Natural killer cell (primary cell): ENCODE measurements around the gene SPAG17. TPM values are rescaled to one million over a fixed set of nuclear protein-coding genes. Genes with fewer than 3 reads are reported as not detected.

Experiments
- ATAC-seq, 3 donors: fragments of 150-1000 bp in 2 of 3; fragments of 200-7000 bp in 1 of 3; cut with Tn5 transposase; 1 replicate in 1 of 3; 2 replicates in 2 of 3; pipeline ENCODE4 v1.10.0; 2021; ENCODE audit warnings: mild to moderate bottlenecking in 2 of 3, moderate library complexity in 2 of 3
- DNase-seq, 2 donors: peaks; one replicate each; pipeline versions ENCODE4 v3.0.0 to v3.0.0-alpha.2; 2013 to 2021; ENCODE audit warnings: mixed read lengths in 1 of 2
- H3K27ac ChIP-seq: one replicate; pipeline ENCODE4 v1.5.1; 2013; ENCODE audit warnings: mild to moderate bottlenecking, low read length
- H3K27me3 ChIP-seq: one replicate; pipeline ENCODE4 v1.6.1; 2013; ENCODE audit warnings: low read length; ENCODE audit not compliant: control insufficient read depth, insufficient read depth
- H3K36me3 ChIP-seq: one replicate; pipeline ENCODE4 v1.6.1; 2013; ENCODE audit warnings: low read length; ENCODE audit not compliant: control insufficient read depth, insufficient read depth
- H3K4me1 ChIP-seq: one replicate; pipeline ENCODE4 v1.6.1; 2013; ENCODE audit warnings: low read length; ENCODE audit not compliant: control insufficient read depth, insufficient read depth
- H3K4me3 ChIP-seq: one replicate; pipeline ENCODE4 v1.5.1; 2013; ENCODE audit warnings: low read length
- H3K9me3 ChIP-seq: one replicate; pipeline ENCODE4 v1.6.1; 2013; ENCODE audit warnings: low read length; ENCODE audit not compliant: control insufficient read depth, insufficient read depth
- H3K27ac Mint-ChIP-seq, 2 donors: one replicate each; pipeline ENCODE4 v1.8.0; 2022; ENCODE audit warnings: mild to moderate bottlenecking in 2 of 2, mixed read lengths in 2 of 2, moderate library complexity in 1 of 2
- H3K27me3 Mint-ChIP-seq, 2 donors: one replicate each; pipeline ENCODE4 v1.8.0; 2022; ENCODE audit warnings: low read depth in 2 of 2, mixed read lengths in 2 of 2
- H3K36me3 Mint-ChIP-seq: one replicate; pipeline ENCODE4 v1.8.0; 2022; ENCODE audit warnings: mixed read lengths
- H3K4me1 Mint-ChIP-seq, 2 donors: one replicate each; pipeline ENCODE4 v1.8.0; 2022; ENCODE audit warnings: mixed read lengths in 2 of 2
- H3K4me3 Mint-ChIP-seq: one replicate; pipeline ENCODE4 v1.8.0; 2022; ENCODE audit warnings: mild to moderate bottlenecking, moderate library complexity, mixed read lengths
- H3K9me3 Mint-ChIP-seq, 2 donors: one replicate each; pipeline ENCODE4 v1.8.0; 2022; ENCODE audit warnings: mixed read lengths in 2 of 2
- CTCF ChIP-seq: fragments of 200-600 bp; IDR thresholded peaks from one replicate; pipeline ENCODE4 v1.8.0; 2022; ENCODE audit warnings: antibody characterized with exemption
- WGBS: methylation state at CpG from one replicate; pipeline ENCODE4 v1.1.7; 2013; ENCODE audit warnings: missing lambda C conversion rate; ENCODE audit not compliant: insufficient coverage; 5-methylcytosine and 5-hydroxymethylcytosine counted together
- intact Hi-C: fragments of 100-400 bp; cut with micrococcal nuclease; formaldehyde crosslinking; loops from one replicate; pipeline ENCODE4 v1.14.2; 2022
- total RNA-seq, 4 donors: library from RNA; stranded (reverse); fragments of 120-200 nt in 1 of 4; gene quantifications; one replicate each; pipeline versions ENCODE4 v1.2.3 to v1.2.4, GENCODE V29; 2013 to 2022

The SPAG17 gene
- total RNA-seq, 3 donors from 2014 or later (not counting 1 experiment from before 2014, with no cell fraction given) = not detected

GRCh38 chr1:118077331-118078045, 107.5 kb downstream of the SPAG17 start:
- Histone ChIP-seq H3K4me1 (no peaks in the 10 kb centered on the region), H3K27ac (no peak overlapping the region), H3K36me3 (no peaks in the 10 kb centered on the region), H3K27me3 (no peaks in the 10 kb centered on the region), H3K9me3 (no peaks in the 10 kb centered on the region), H3K4me3 (no peak overlapping the region)
- no peaks in the 10 kb centered on the region for H3K27me3 Mint-ChIP-seq
- 83% methylated on average over 1 of the region's 2 CpGs for WGBS
- H3K36me3 Mint-ChIP-seq = no peaks in the 10 kb centered on the region
- peaks cover 0 to 5% of the 10 kb centered on the region in 2 donors for H3K9me3 Mint-ChIP-seq
- intact Hi-C loops = no loop called here
- TF ChIP-seq CTCF = no peak
- DNase-seq (no peak), ATAC-seq (no peak)
- no peak overlapping the region for H3K4me3 Mint-ChIP-seq
- no peaks in the 10 kb centered on the region for H3K4me1 Mint-ChIP-seq
- no peak overlapping the region for H3K27ac Mint-ChIP-seq

- Histone ChIP-seq H3K4me1 (no peaks in the 10 kb centered on the region), H3K27me3 (no peaks in the 10 kb centered on the region), H3K36me3 (no peaks in the 10 kb centered on the region), H3K27ac (no peak overlapping the region), H3K4me3 (no peak overlapping the region), H3K9me3 (no peaks in the 10 kb centered on the region)
- Mint-ChIP-seq H3K4me1 (no peaks in the 10 kb centered on the region), H3K27ac (no peak overlapping the region), H3K36me3 (no peaks in the 10 kb centered on the region), H3K4me3 (no peak overlapping the region), H3K27me3 (no peaks in the 10 kb centered on the region), H3K9me3 (peaks cover 3 to 9% of the 10 kb centered on the region in 2 donors)
- ATAC-seq (no peak), DNase-seq (no peak)
- 88% methylated on average over 3 of the region's 3 CpGs for WGBS
- TF ChIP-seq CTCF = no peak
- intact Hi-C loops = no loop called here
Measured at GRCh38 chr1:118075116-118075515, 109.9 kb downstream of the SPAG17 start.

GRCh38 chr1:118073648-118074435, 111.2 kb downstream of the SPAG17 start:
- no peaks in the 10 kb centered on the region for H3K27me3 ChIP-seq
- no peaks in the 10 kb centered on the region for H3K4me1 ChIP-seq
- no peak for TF ChIP-seq CTCF
- H3K27me3 Mint-ChIP-seq = no peaks in the 10 kb centered on the region
- no peak overlapping the region for H3K27ac ChIP-seq
- H3K4me3 ChIP-seq = no peak overlapping the region
- peaks cover 7 to 8% of the 10 kb centered on the region in 2 donors for H3K9me3 Mint-ChIP-seq
- ATAC-seq (no peak), DNase-seq (no peak)
- no peaks in the 10 kb centered on the region for H3K4me1 Mint-ChIP-seq
- no peaks in the 10 kb centered on the region for H3K36me3 Mint-ChIP-seq
- no peak overlapping the region for H3K27ac Mint-ChIP-seq
- intact Hi-C loops = no loop called here
- WGBS = 58% methylated on average over 8 of the region's 9 CpGs
- no peaks in the 10 kb centered on the region for H3K36me3 ChIP-seq
- H3K4me3 Mint-ChIP-seq = no peak overlapping the region
- H3K9me3 ChIP-seq = no peaks in the 10 kb centered on the region
